Anterior cingulate cortex (tissue), 58 donors: Measurements from ENCODE around the gene SYNC.
A peak's percentile ranks its signal among the peaks of the same experiment; 100 is the strongest.

ENCODE experiments used
- DNase-seq, 58 donors: peaks; one replicate each; lab custom pipeline; 2025; lab: John Stamatoyannopoulos, UW

Gene SYNC

GRCh38 chr1:32702599-32703478, at the start of gene SYNC:
Gene SYNC (minus strand): TSS chr1:32702770. CDS start chr1:32702660, 110 bp downstream.
- peak in 17 of 58 donors; percentile 8 to 88 (median 27) for DNase-seq

- no peak for DNase-seq
Observed at GRCh38 chr1:32749771-32750170, 47.2 kb upstream of the SYNC start.

- DNase-seq = no peak
Observed at GRCh38 chr1:32749332-32749731, 46.8 kb upstream of the SYNC start.

- no peak for DNase-seq
Observed at GRCh38 chr1:32748926-32749325, 46.4 kb upstream of the SYNC start.

- DNase-seq = no peak
Observed at GRCh38 chr1:32748348-32748747, 45.8 kb upstream of the SYNC start.

- DNase-seq = no peak
Observed at GRCh38 chr1:32746130-32746529, 43.6 kb upstream of the SYNC start.

GRCh38 chr1:32744071-32744425, 41.5 kb upstream of the SYNC start:
- DNase-seq = no peak

- DNase-seq = no peak
Observed at GRCh38 chr1:32743380-32744070, 41.0 kb upstream of the SYNC start.

- DNase-seq = no peak
Observed at GRCh38 chr1:32742956-32743355, 40.4 kb upstream of the SYNC start.

- DNase-seq = no peak
Observed at GRCh38 chr1:32742199-32742947, 39.8 kb upstream of the SYNC start.

GRCh38 chr1:32741413-32742198, 39.0 kb upstream of the SYNC start:
- no peak for DNase-seq

- no peak for DNase-seq
Observed at GRCh38 chr1:32741059-32741412, 38.5 kb upstream of the SYNC start.

- no peak for DNase-seq
Observed at GRCh38 chr1:32736812-32737791, 34.5 kb upstream of the SYNC start.

GRCh38 chr1:32733582-32734321, 31.2 kb upstream of the SYNC start:
- DNase-seq = no peak

- DNase-seq = no peak
Observed at GRCh38 chr1:32729254-32730046, 26.9 kb upstream of the SYNC start.

GRCh38 chr1:32728413-32729077, 26.0 kb upstream of the SYNC start:
- no peak for DNase-seq

- DNase-seq = no peak
Observed at GRCh38 chr1:32727876-32728275, 25.3 kb upstream of the SYNC start.
